ENCODE results near the gene TCERG1L. TPM values are rescaled to one million over a fixed set of nuclear protein-coding genes. Genes with fewer than 3 reads are reported as not detected.

Gene TCERG1L
- total and polyA plus RNA-seq, 10 donors = 0.03 to 1.2 (median 0.30) TPM; not detected in 3

DNA sequence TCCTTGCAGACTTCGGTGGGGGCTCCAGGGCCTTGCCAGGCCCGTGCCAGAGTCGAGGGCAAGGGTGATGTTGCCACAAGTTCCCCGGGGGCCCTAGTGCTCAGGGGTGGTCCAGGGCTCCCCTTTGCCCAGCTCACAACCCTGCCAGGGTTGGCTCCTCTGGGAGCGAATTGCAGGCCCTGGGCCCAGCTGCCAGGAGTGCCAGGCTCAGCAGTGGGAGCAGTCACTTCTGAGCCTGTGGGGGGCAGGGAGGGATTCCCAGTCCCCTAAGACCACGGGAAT lies 43.8 kb downstream of the TCERG1L start:
- Histone ChIP-seq H3K4me3 (no peak overlapping the region), H3K9me3 (no peaks in the 10 kb centered on the region), H3K27me3 (replicated peaks in 1 of 7) (no peaks in the 10 kb centered on the region), H3K27ac (no peak overlapping the region), H3K4me1 (no peaks in the 10 kb centered on the region), H3K36me3 (no peaks in the 10 kb centered on the region)
- peak; percentile 58 for DNase-seq
- 77 to 90% (median 82%) methylated on average over 2 to 6 of the region's 6 CpGs for WGBS, 5 donors
- intact Hi-C loops (cut with DNase I; ENCODE audit: low total_unique reads) = no loop called here
- TF ChIP-seq POLR2AphosphoS5 (IDR thresholded peaks at IDR 0.05) (no peak), POLR2A (IDR thresholded peaks at IDR 0.05) (no peak)
- TF ChIP-seq, protein P1, sequence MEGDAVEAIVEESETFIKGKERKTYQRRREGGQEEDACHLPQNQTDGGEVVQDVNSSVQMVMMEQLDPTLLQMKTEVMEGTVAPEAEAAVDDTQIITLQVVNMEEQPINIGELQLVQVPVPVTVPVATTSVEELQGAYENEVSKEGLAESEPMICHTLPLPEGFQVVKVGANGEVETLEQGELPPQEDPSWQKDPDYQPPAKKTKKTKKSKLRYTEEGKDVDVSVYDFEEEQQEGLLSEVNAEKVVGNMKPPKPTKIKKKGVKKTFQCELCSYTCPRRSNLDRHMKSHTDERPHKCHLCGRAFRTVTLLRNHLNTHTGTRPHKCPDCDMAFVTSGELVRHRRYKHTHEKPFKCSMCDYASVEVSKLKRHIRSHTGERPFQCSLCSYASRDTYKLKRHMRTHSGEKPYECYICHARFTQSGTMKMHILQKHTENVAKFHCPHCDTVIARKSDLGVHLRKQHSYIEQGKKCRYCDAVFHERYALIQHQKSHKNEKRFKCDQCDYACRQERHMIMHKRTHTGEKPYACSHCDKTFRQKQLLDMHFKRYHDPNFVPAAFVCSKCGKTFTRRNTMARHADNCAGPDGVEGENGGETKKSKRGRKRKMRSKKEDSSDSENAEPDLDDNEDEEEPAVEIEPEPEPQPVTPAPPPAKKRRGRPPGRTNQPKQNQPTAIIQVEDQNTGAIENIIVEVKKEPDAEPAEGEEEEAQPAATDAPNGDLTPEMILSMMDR (IDR thresholded peaks at IDR 0.05 in 8 of 11, conservative IDR thresholded peaks at IDR 0.05 in 3 of 11) = no peak

DNA sequence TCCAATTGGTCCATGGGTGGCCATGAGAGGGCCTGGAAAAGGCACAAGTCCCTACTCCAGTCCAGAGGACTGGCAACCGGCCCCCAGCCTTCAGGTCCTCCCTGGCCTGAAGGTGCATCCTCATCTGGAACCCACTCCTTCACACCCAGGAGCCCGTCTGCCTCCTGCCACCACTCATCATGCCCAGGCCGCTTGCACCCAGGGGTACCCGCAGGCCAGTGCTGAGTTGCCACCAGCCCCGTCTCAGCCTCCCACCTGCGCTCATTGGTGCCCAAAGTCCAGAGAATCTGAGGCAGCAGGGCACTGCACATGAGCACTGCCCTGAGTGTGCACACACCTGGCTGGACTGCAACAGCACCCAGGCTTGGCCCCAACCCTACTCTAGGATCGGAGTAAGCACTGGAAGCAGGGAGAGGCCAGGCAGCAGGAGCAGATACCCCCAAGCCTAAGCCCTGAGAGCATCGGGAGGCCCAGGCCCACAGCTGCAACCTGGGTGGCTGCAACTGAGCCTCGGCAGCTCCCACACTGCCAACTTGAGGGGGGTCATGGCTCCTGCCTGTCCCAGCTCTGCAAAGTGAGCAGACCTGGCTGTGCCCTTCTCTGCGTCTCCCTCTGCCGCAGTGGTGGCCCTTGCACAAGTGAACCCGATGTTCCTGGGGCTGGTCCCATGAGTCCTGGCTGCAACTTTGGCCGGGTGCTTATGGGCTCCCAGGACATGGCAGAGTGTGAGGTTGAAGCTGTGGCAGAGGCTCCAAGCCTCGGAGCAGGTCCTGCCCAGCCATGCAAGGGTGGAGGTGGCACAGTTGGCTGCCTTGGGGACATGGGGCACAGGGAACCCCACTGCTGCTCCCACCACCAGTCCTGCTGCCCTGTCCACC lies 44.3 kb downstream of the TCERG1L start:
- Histone ChIP-seq H3K36me3 (no peaks in the 10 kb centered on the region), H3K27ac (no peak overlapping the region), H3K4me1 (no peaks in the 10 kb centered on the region), H3K27me3 (replicated peaks in 1 of 7) (no peaks in the 10 kb centered on the region), H3K4me3 (no peak overlapping the region), H3K9me3 (no peaks in the 10 kb centered on the region)
- intact Hi-C loops (cut with DNase I; ENCODE audit: low total_unique reads) = no loop called here
- peak; percentile 58 for DNase-seq
- TF ChIP-seq, protein P1 (IDR thresholded peaks at IDR 0.05 in 8 of 11, conservative IDR thresholded peaks at IDR 0.05 in 3 of 11) = no peak
- TF ChIP-seq POLR2AphosphoS5 (IDR thresholded peaks at IDR 0.05) (no peak), POLR2A (IDR thresholded peaks at IDR 0.05) (no peak)
- WGBS, 5 donors = 86 to 92% (median 89%) methylated on average over 8 to 14 of the region's 14 CpGs

DNA sequence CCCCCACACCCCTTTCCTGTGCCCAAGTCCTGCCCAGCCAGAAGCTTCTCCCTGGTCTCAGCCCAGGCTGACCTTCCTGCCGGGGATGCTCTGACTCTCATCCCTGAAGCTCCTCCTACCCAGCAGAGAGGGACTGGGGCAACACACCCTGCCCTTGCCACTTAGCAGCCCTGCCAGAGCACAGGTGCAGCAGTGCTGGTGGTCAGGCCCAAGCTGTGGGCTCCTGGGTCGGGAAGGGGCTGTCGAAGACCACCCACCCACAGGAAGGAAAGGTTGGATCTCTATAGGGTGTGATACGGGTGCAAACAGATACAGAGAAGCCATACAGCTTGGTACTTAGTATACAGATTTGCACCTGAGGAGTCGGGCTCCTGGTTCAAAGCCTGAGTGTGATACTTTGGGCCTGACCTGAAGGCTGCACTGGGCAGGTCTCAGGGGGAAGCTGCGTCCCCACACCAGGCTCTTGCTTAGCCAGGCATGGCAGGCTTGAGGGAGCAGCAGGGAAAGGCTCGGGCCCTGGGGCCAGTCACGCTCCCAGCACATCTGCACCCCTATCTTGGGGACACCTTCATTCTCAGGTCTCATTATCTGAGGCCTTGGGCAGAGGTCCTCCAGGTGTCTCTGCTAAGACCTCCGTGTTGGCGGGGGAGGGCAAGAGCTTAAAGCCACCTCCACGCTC lies 47.3 kb downstream of the TCERG1L start:
- Histone ChIP-seq H3K27ac (no peak overlapping the region), H3K36me3 (no peaks in the 10 kb centered on the region), H3K9me3 (no peaks in the 10 kb centered on the region), H3K27me3 (replicated peaks in 1 of 7) (no peaks in the 10 kb centered on the region), H3K4me3 (no peak overlapping the region), H3K4me1 (no peaks in the 10 kb centered on the region)
- intact Hi-C loops (cut with DNase I; ENCODE audit: low total_unique reads) = no loop called here
- 78 to 93% (median 80%) methylated on average over 7 to 11 of the region's 11 CpGs for WGBS, 5 donors
- DNase-seq = peak; percentile 58
- TF ChIP-seq POLR2A (IDR thresholded peaks at IDR 0.05) (no peak), POLR2AphosphoS5 (IDR thresholded peaks at IDR 0.05) (no peak)
- TF ChIP-seq, protein P1 (IDR thresholded peaks at IDR 0.05 in 8 of 11, conservative IDR thresholded peaks at IDR 0.05 in 3 of 11) = no peak

DNA sequence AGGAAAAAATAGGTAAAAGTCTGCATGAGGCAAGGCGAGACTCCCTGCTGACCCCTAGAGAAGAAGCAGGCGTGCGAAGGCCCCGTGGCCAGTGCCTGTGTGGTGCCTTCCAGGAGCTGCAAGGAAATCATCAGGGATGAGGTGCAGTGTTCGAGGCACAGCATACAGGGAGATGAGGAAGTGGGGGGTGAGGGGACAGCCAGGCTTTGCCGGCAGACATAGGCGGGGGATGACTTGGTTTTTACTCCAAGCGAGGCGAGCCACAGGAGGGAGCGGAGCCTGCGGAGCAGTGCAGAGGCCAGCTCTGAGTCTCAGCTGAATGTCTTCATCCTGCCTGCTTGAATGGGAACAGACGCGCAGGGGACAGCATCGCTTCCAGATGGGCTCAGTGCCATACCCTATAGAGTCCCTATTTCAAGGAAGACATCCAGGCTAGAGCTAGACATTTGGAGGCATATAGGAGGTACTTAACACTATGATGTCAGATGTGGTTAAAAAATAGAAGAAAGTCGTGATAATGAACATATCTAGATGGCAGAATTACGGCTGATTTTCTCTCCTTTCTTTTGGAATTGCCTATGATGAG lies 49.5 kb downstream of the TCERG1L start:
- H3K27ac ChIP-seq = no peak overlapping the region
- H3K27me3 ChIP-seq (replicated peaks in 1 of 7) = no peaks in the 10 kb centered on the region
- WGBS, 5 donors = 74 to 86% (median 79%) methylated on average over 16 of the region's 16 CpGs
- H3K36me3 ChIP-seq = no peaks in the 10 kb centered on the region
- H3K9me3 ChIP-seq = no peaks in the 10 kb centered on the region
- no peak for TF ChIP-seq POLR2A (IDR thresholded peaks at IDR 0.05)
- TF ChIP-seq, protein P1 (IDR thresholded peaks at IDR 0.05 in 8 of 11, conservative IDR thresholded peaks at IDR 0.05 in 3 of 11) = no peak
- TF ChIP-seq POLR2AphosphoS5 (IDR thresholded peaks at IDR 0.05) = no peak
- peak; percentile 51 for DNase-seq
- no peaks in the 10 kb centered on the region for H3K4me1 ChIP-seq
- H3K4me3 ChIP-seq = no peak overlapping the region
- intact Hi-C loops (cut with DNase I; ENCODE audit: low total_unique reads) = no loop called here
